BLaER1 (cell line): ENCODE results near the gene SLC44A4.
"Not testable (repeated sequence)": the region's sequence is repeated elsewhere in the genome, so short reads cannot be mapped to it uniquely, and the experiment has no call there.

Source experiments
- H3K27ac ChIP-seq: shearing (Covaris generic); formaldehyde crosslinking; 2 replicates; pipeline ENCODE4 v1.8.1; 2022
- H3K27me3 ChIP-seq: shearing (Covaris generic); formaldehyde crosslinking; 2 replicates; pipeline ENCODE4 v1.8.1; 2022
- H3K36me3 ChIP-seq: shearing (Covaris generic); formaldehyde crosslinking; 2 replicates; pipeline ENCODE4 v1.8.1; 2022
- H3K4me1 ChIP-seq: shearing (Covaris generic); formaldehyde crosslinking; 2 replicates; pipeline ENCODE4 v1.8.1; 2022
- H3K4me2 ChIP-seq: shearing (Covaris generic); formaldehyde crosslinking; 2 replicates; pipeline ENCODE4 v1.8.1; 2022
- H3K4me3 ChIP-seq: shearing (Covaris generic); formaldehyde crosslinking; 2 replicates; pipeline ENCODE4 v1.8.1; 2022
- H3K9ac ChIP-seq: shearing (Covaris generic); formaldehyde crosslinking; 2 replicates; pipeline ENCODE4 v1.8.1; 2022
- H3K9me3 ChIP-seq: shearing (Covaris generic); formaldehyde crosslinking; 2 replicates; pipeline ENCODE4 v1.8.1; 2022
- H4K20me1 ChIP-seq: shearing (Covaris generic); formaldehyde crosslinking; 2 replicates; pipeline ENCODE4 v1.8.1; 2022
- Cebpa-rat ChIP-seq: shearing (Covaris generic); IDR thresholded peaks from 2 replicates; pipeline ENCODE4 v1.8.1; 2022

Gene SLC44A4

GRCh38 chr6:31862344-31863235, 16.2 kb downstream of the SLC44A4 start, which contains the start of gene NEU1:
TSS of gene NEU1 (minus strand) at chr6:31862821. CDS start at chr6:31862776, 45 bp downstream.
- Histone ChIP-seq H3K4me2 (peak within 1 kb of the TSS; percentile 99), H3K9ac (peak within 1 kb of the TSS; percentile 82), H3K9me3 (no peaks in the 10 kb centered on the region), H3K27me3 (no peaks in the 10 kb centered on the region), H3K4me3 (peak within 1 kb of the TSS; percentile 79), H3K36me3 (peaks cover 27% of the 10 kb centered on the region), H4K20me1 (no peaks in the 10 kb centered on the region), H3K4me1 (peaks cover 36% of the 10 kb centered on the region), H3K27ac (peak within 1 kb of the TSS; percentile 84)
- TF ChIP-seq Cebpa-rat, result no peak

- Histone ChIP-seq H3K4me2 (peak overlapping the region; percentile 99), H3K9me3 (no peaks in the 10 kb centered on the region), H3K27me3 (no peaks in the 10 kb centered on the region), H3K4me3 (peak overlapping the region; percentile 79), H3K9ac (peak overlapping the region; percentile 82), H3K36me3 (peaks cover 27% of the 10 kb centered on the region), H3K27ac (peak overlapping the region; percentile 72), H4K20me1 (no peaks in the 10 kb centered on the region), H3K4me1 (peaks cover 36% of the 10 kb centered on the region)
- TF ChIP-seq Cebpa-rat, result no peak
Observed at GRCh38 chr6:31861919-31862343, 16.9 kb downstream of the SLC44A4 start.

GRCh38 chr6:31861150-31861549, 17.6 kb downstream of the SLC44A4 start:
- peaks cover 36% of the 10 kb centered on the region for H3K4me1 ChIP-seq
- peaks cover 27% of the 10 kb centered on the region for H3K36me3 ChIP-seq
- H3K9me3 ChIP-seq, result no peaks in the 10 kb centered on the region
- peak overlapping the region; percentile 99; the same call in 1 of the 2 replicates for H3K4me2 ChIP-seq
- TF ChIP-seq Cebpa-rat, result no peak
- no peak overlapping the region for H3K9ac ChIP-seq
- no peak overlapping the region for H3K27ac ChIP-seq
- H4K20me1 ChIP-seq, result no peaks in the 10 kb centered on the region
- H3K4me3 ChIP-seq, result no peak overlapping the region
- no peaks in the 10 kb centered on the region for H3K27me3 ChIP-seq

GRCh38 chr6:31860349-31860748, 18.4 kb downstream of the SLC44A4 start:
- no peak for TF ChIP-seq Cebpa-rat
- Histone ChIP-seq H3K9ac (no peak overlapping the region), H3K27ac (no peak overlapping the region), H4K20me1 (no peaks in the 10 kb centered on the region), H3K27me3 (no peaks in the 10 kb centered on the region), H3K4me1 (peaks cover 29% of the 10 kb centered on the region), H3K4me3 (no peak overlapping the region), H3K9me3 (peaks cover 4% of the 10 kb centered on the region; the same call in 1 of the 2 replicates), H3K4me2 (no peak overlapping the region), H3K36me3 (peaks cover 33% of the 10 kb centered on the region)

GRCh38 chr6:31859923-31860322, 18.9 kb downstream of the SLC44A4 start:
- peaks cover 25% of the 10 kb centered on the region for H3K4me1 ChIP-seq
- TF ChIP-seq Cebpa-rat, result no peak
- H3K4me2 ChIP-seq, result no peak overlapping the region
- H4K20me1 ChIP-seq, result no peaks in the 10 kb centered on the region
- H3K27ac ChIP-seq, result no peak overlapping the region
- no peaks in the 10 kb centered on the region for H3K27me3 ChIP-seq
- peaks cover 6% of the 10 kb centered on the region; the same call in 1 of the 2 replicates for H3K9me3 ChIP-seq
- H3K4me3 ChIP-seq, result no peak overlapping the region
- H3K36me3 ChIP-seq, result peaks cover 35% of the 10 kb centered on the region
- H3K9ac ChIP-seq, result no peak overlapping the region

- peaks cover 6% of the 10 kb centered on the region; the same call in 1 of the 2 replicates for H3K9me3 ChIP-seq
- H3K4me2 ChIP-seq, result no peak overlapping the region
- no peak overlapping the region for H3K4me3 ChIP-seq
- H3K27ac ChIP-seq, result no peak overlapping the region
- H4K20me1 ChIP-seq, result no peaks in the 10 kb centered on the region
- peaks cover 16% of the 10 kb centered on the region for H3K4me1 ChIP-seq
- H3K9ac ChIP-seq, result 0 out of 2 replicates have a peak overlapping the region, but pooled peaks have one; percentile 16
- H3K27me3 ChIP-seq, result no peaks in the 10 kb centered on the region
- H3K36me3 ChIP-seq, result peaks cover 35% of the 10 kb centered on the region
- TF ChIP-seq Cebpa-rat, result peak; percentile 33; the same call in 1 of the 2 replicates
Observed at GRCh38 chr6:31858707-31859106, 20.1 kb downstream of the SLC44A4 start.

- not testable (repeated sequence) for H4K20me1 ChIP-seq, H3K4me2 ChIP-seq, H3K27ac ChIP-seq, H3K9me3 ChIP-seq, H3K4me3 ChIP-seq, H3K27me3 ChIP-seq, H3K9ac ChIP-seq
- peaks cover 35% of the 10 kb centered on the region for H3K36me3 ChIP-seq
- peaks cover 10% of the 10 kb centered on the region for H3K4me1 ChIP-seq
Observed at GRCh38 chr6:31857774-31858173, 21.0 kb downstream of the SLC44A4 start.

GRCh38 chr6:31851980-31852718, 26.6 kb downstream of the SLC44A4 start:
- H4K20me1 ChIP-seq, H3K27ac ChIP-seq, H3K4me1 ChIP-seq, H3K9ac ChIP-seq, H3K27me3 ChIP-seq, H3K4me2 ChIP-seq, H3K4me3 ChIP-seq, H3K36me3 ChIP-seq: not testable (repeated sequence)
- peaks cover 11% of the 10 kb centered on the region for H3K9me3 ChIP-seq

GRCh38 chr6:31851485-31851832, 27.3 kb downstream of the SLC44A4 start:
- H3K27ac ChIP-seq, result no peak overlapping the region
- H3K4me3 ChIP-seq, result no peak overlapping the region
- no peak for TF ChIP-seq Cebpa-rat
- H3K4me2 ChIP-seq, result no peak overlapping the region
- no peaks in the 10 kb centered on the region for H3K4me1 ChIP-seq
- H3K9me3 ChIP-seq, result peaks cover 11% of the 10 kb centered on the region
- H4K20me1 ChIP-seq, result no peaks in the 10 kb centered on the region
- no peak overlapping the region for H3K9ac ChIP-seq
- no peaks in the 10 kb centered on the region for H3K27me3 ChIP-seq
- H3K36me3 ChIP-seq, result 0 out of 2 replicates have a peak, but pooled peaks cover 8% of the 10 kb centered on the region
